Midbrain (tissue), 1 donor: Measurements from ENCODE around the gene PCDH15.

Experiments used
- DNase-seq: peaks from one replicate; lab custom pipeline; 2025; lab: John Stamatoyannopoulos, UW

Gene PCDH15

GRCh38 chr10:54372179-54372578 is 428.9 kb downstream of the PCDH15 start:
- no peak for DNase-seq

GRCh38 chr10:54368984-54369383 is 432.0 kb downstream of the PCDH15 start:
- no peak for DNase-seq

- DNase-seq, result no peak
Measured at GRCh38 chr10:54363390-54363789, 437.6 kb downstream of the PCDH15 start.

- DNase-seq, result no peak
Measured at GRCh38 chr10:54342058-54342457, 459.0 kb downstream of the PCDH15 start.

- DNase-seq, result no peak
Measured at GRCh38 chr10:54335296-54335695, 465.7 kb downstream of the PCDH15 start.

- no peak for DNase-seq
Measured at GRCh38 chr10:54319341-54319740, 481.7 kb downstream of the PCDH15 start.

GRCh38 chr10:54318470-54318869 is 482.6 kb downstream of the PCDH15 start:
- DNase-seq, result no peak

GRCh38 chr10:54314430-54314829 is 486.6 kb downstream of the PCDH15 start:
- DNase-seq, result no peak

GRCh38 chr10:54284526-54285193 is 516.4 kb downstream of the PCDH15 start:
- DNase-seq, result no peak

- no peak for DNase-seq
Measured at GRCh38 chr10:54282012-54282411, 519.0 kb downstream of the PCDH15 start.

- DNase-seq, result no peak
Measured at GRCh38 chr10:54266395-54266794, 534.6 kb downstream of the PCDH15 start.

- no peak for DNase-seq
Measured at GRCh38 chr10:54262726-54263125, 538.3 kb downstream of the PCDH15 start.

GRCh38 chr10:54259104-54259503 is 541.9 kb downstream of the PCDH15 start:
- no peak for DNase-seq

- DNase-seq, result no peak
Measured at GRCh38 chr10:54234832-54235231, 566.2 kb downstream of the PCDH15 start.

GRCh38 chr10:54203401-54203800 is 597.6 kb downstream of the PCDH15 start:
- DNase-seq, result no peak

- no peak for DNase-seq
Measured at GRCh38 chr10:54198051-54198450, 603.0 kb downstream of the PCDH15 start.

GRCh38 chr10:54194806-54195205 is 606.2 kb downstream of the PCDH15 start:
- DNase-seq, result no peak

GRCh38 chr10:54159924-54160323 is 641.1 kb downstream of the PCDH15 start:
- DNase-seq, result no peak

- no peak for DNase-seq
Measured at GRCh38 chr10:54148508-54148907, 652.5 kb downstream of the PCDH15 start.

GRCh38 chr10:54139819-54140428 is 661.1 kb downstream of the PCDH15 start:
- no peak for DNase-seq

- no peak for DNase-seq
Measured at GRCh38 chr10:54137396-54137795, 663.6 kb downstream of the PCDH15 start.

- no peak for DNase-seq
Measured at GRCh38 chr10:54133203-54133602, 667.8 kb downstream of the PCDH15 start.

GRCh38 chr10:54131833-54132232 is 669.2 kb downstream of the PCDH15 start:
- DNase-seq, result no peak

- no peak for DNase-seq
Measured at GRCh38 chr10:54130394-54130793, 670.6 kb downstream of the PCDH15 start.
